GM18868 (cell line): ENCODE data around the gene TNFRSF25.

ENCODE experiments used
- ATAC-seq: cut with Tn5 transposase; IDR thresholded peaks from one replicate; pipeline ENCODE4 v1.9.1; 2021; ENCODE audit warnings: mild to moderate bottlenecking, moderate library complexity; ENCODE audit not compliant: unreplicated experiment

Gene TNFRSF25

GRCh38 chr1:6419804-6420453 lies 46.0 kb downstream of the TNFRSF25 start, which contains the start of gene HES2:
Gene HES2 (minus strand): TSS chr1:6419919. CDS start chr1:6419820, 99 bp downstream.
- no peak for ATAC-seq

GRCh38 chr1:6419397-6419803 lies 46.6 kb downstream of the TNFRSF25 start:
- no peak for ATAC-seq

DNA sequence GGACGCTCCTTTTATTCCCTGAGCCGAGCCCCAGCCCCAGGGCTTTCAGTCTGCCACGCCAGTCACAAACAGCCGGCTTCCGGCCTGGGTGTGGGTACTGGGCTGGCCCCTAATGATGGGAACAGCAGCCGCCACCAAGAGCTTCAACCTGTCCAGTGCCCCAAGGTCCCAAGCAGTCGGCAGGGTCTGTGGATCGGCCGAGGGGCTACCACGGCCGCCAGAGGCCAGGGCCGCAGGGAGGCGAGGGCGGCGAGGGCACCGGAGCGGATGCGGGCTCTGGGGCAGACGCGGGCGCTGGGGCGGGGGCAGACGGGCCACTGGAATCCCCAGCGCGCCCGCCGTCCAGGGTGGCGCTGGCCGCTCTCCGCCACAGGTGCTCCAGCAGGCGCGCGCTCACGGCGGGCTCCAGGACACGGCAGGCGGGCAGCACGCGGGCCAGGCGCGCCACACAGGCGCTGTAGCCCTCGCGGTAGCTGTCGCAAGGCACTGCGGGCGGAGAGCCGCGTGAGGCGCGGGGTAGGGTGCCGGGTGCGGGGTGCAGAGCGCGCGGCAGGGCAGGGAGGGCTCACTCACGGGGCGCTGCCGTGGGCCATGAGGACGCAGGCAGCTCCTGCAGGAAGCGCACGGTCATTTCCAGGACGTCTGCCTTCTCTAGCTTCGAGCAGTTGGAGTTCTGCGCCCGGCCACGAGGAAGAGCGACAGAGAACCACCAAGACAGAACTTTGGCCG lies 47.1 kb downstream of the TNFRSF25 start:
- ATAC-seq, result no peak

DNA sequence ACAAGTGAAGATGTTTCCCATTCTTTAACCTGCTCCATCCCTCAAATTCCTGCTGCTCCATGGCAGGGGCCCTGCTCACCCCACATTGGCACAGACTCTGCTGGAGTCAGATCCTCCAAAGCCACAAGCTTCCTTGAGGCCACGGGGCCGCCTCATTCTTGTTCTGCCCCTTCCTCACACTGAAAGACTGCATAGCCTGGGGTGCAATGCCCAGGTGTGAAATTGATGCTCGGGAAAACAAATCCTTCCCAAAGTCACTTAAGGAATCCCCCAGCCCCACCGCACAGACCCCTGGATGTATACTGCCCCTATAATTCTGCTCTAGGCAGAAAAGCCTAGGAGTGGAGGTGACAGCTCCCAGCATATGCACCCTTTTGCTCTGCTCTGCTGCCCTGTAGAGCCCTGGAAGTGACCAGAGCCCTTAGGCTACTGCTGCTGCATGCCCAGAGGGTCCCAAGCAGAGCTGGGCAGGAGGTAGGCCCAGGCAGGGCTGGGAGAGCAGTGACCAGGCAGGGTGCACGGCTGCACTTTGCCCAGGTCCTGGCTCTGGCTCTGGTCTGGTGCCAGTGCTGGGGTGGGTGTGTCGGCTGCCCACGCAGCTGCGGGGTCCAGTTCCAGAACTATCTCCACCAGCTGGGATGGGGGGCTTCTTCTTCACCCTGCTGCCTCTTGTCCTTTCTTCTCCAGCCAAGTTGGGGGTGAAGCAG lies 47.9 kb downstream of the TNFRSF25 start:
- no peak for ATAC-seq

GRCh38 chr1:6416906-6417305 lies 49.1 kb downstream of the TNFRSF25 start:
- no peak for ATAC-seq

DNA sequence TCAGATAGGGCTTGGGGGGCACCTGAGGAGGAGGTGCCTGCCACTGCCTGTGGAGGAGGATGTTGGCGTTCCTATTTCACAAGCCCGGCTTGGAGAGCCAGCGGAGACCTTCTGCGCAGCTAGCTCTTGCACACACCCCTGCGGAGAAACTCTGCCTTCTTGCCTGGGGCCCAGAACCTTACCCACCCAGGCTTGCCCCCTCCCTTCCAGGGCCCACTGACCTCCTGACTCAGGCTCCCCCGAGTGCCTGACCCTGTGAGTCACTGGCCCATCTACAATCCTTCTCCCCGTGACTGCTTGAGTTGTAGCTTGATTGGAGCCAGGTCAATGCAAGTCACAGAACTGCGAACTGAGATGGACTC lies 49.7 kb downstream of the TNFRSF25 start:
- no peak for ATAC-seq

GRCh38 chr1:6414881-6415626 lies 50.9 kb downstream of the TNFRSF25 start:
- ATAC-seq, result no peak

- peak; percentile 86 for ATAC-seq
These were observed 51.5 kb downstream of the TNFRSF25 start for GRCh38 chr1:6414443-6414844.

- ATAC-seq, result no peak
These were observed 53.1 kb downstream of the TNFRSF25 start for GRCh38 chr1:6412896-6413295.
